Stimulated activated CD4-positive, alpha-beta T cell treated with anti-CD3 and anti-CD28 coated beads, Interleukin-2, amount 100 ng/mL, for 48 hours (primary cell): ENCODE data around the gene TMEM120B.
A peak's percentile ranks its signal among the peaks of the same experiment; 100 is the strongest.

Source experiments
- DNase-seq, 2 donors: peaks; one replicate each; pipeline ENCODE4 v3.0.0-alpha.2; 2020

TMEM120B gene

DNA sequence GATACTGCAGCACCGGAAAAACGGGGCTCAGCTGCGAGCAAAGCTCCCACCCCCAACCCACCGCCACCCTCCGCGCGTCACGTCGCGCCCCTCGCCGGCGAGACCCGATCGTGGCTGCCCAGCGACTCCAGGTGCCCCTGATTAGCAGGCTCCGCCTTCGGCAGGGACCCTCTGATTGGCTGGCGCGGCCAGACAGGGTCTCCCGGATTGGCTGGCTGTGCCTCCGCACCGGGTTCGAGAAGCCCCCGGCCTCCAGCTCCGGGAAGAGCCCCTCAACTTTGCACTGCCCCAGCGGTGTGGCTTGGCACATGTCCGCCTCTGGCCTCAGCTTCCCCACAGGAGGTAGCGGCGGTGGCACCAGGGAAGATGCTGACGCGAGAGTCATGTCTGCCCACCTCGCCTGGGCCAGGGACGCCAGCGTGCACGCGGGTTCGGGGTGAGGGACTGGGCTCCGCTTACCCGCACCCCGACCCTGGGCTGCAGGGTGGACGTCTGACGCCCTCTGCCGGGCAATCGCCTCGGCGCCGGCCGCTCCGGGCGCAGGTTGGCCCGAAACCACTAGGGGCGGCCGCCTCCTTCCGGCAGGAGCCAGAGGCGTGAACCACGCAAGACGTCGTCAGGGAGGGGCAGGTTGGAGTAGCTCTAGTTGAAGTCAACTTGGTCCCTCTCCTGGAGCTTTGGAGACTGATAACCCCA lies 81.4 kb downstream of the TMEM120B start:
- DNase-seq, result peak; percentile 95

DNA sequence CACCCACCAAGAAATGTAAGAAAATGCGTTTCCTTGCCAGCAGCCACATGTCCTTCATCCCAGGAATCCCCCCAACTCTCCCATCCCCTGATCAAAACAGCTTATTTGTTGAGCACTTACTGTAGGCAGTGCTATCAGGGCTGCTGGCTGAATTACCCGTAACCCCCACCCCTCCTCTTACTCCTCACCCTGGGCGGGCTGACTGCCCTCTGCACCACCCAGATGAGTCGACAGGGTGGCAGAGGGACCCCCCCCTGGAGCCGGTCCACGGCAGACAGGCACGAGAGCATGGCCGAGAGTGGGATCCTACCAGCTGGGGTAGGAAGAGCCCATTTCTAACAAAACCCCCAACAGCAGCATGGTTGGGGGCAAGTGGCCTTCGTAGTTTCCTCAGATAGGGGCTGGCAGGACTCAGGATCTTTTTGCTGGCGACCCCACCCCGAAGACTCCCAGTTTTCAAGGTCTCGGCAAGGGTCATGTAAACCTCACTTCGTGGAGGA lies 82.0 kb downstream of the TMEM120B start:
- peak in 1 of 2 donors; percentile 36 for DNase-seq

DNA sequence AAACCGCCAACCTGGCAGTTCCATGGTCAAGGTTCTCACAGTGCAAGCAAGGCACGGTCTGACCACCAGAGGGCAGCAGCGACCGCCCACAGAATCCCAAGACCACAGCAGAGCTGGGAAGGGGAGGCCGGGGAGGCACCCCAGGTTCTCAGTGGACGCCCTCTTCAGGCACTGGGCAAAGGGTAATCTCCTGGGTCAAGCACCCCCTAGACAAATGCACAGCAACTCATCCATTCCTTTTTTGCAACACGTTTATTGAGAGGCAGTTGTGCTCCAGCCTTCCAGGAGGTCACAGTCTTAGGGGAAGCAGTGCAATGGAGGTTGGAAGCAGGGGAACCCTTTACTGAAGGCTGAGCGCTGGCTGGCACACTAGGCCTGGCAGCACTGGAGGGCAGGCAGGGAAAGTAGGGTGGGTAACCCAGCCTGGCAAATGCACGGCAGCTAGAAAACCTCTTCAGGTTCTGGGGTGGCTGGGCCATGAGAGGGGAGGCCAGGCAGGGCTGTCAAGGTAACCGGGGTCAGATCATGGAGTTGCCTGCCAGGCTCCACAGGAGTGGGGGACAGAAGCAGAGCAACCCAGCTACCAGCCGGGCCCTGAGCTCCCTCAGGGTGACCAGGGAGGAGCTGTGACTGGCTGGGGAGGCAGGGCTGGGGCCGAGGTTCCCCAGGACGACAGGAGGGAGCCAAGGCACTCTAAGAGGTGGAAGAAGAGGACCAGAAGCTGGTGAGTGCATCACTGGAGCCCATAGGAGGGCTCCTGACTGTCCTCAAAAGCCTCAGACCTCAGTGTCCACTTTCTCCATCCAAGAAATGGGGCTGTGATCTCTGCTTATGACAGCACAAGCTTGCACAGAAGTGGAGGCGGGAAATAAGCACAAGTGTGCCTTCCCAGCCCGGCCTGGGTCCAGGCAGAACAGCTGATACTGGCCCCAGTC lies 82.7 kb downstream of the TMEM120B start:
- peak; percentile 84 to 85 for DNase-seq

DNA sequence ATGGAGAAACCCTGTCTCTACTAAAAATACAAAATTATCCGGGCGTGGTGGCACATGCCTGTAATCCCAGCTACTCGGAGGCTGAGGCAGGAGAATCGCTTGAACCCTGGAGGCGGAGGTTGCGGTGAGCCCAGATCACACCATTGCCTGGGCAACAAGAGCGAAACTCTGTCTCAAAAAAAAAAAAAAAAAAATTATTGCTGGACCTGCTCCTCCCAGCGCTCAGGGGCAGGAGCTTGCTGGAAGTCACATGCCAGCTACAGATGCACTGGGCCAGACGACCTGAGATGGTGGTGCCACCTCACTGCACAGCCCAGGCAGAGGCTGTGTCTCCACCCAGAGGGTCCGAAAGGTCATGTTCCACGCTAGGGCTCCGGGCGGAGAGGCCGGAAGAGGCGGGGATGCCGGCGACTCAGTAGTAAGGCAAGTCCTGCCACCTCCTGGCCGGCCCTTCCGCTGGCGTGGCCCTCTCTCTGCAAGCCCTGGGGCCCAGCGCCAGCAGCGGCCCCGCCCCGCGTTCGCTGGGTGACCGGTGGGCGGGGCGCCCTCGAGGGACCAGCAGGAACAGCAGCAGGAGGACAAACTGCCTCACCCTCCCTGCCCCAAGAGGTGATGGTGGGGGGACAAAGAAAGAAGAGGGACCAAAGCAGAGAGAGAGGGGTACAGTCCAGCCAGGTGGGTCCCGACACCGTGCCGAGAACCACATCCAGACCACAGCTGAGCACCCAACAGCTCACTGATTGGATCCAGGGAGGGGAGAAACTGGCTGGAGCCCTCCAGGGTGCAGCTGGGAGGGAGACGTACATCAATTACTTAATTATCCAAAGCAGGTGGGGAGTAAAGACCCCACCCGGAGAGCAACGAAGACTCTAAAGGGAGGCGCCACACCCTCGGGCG lies 84.6 kb downstream of the TMEM120B start:
- DNase-seq, result no peak

DNA sequence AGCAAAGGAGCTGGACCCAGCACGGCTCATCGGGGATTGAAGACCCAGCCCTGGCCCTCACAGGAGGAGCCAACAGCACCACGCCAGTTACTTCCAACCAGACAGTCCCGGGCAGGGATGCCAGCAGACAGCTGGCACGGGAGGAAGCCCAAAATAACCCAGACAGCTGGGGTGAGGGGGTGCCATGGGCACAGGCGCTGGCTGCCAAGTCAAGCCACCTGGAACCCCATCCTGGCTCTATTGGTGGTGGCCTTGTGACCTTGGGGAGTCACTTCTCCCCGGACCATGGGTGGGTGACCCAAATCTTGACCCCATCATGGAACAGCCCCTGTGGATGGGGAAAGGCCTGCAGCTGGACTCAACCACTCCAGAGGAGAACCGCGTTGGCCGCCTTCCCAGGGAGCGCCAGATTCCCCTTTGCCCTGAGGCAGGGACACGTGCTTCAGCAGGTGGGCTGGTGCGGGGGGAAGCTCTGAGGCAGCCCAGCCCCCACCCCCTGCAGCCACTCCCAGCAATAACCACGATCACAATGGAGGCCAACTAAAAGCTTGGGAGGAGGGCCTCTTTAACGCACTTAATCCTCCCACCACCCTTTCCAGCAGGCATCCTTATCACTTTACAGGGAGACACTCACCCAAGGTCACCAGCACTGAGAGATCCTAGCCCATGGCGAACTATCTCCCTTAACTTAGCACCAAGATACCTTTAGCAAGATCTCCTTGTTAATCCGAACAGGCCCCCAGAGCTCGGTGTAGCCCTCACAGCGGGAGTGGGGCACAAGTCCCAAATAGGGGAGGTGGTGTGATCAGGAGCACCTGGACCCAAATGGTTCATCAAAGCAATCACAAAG lies 85.6 kb downstream of the TMEM120B start:
- no peak for DNase-seq

DNA sequence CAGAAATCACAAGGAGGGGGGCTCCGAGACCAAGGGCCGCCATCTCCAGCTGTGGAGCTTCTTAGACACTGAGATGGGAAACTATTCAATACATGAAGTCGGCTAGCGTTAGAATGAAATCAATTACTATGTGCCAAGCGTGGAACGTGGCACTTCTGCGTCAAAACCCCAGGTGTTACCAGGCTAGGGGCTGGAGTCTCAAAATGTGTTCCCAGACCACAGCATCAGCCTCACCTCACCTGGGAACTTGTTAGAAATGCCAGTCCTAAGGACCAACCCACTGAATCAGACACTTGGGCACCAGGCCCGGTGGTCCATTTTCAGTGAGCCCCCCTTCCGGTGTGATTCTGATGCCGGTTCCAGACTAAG lies 86.2 kb downstream of the TMEM120B start:
- DNase-seq, result no peak

DNA sequence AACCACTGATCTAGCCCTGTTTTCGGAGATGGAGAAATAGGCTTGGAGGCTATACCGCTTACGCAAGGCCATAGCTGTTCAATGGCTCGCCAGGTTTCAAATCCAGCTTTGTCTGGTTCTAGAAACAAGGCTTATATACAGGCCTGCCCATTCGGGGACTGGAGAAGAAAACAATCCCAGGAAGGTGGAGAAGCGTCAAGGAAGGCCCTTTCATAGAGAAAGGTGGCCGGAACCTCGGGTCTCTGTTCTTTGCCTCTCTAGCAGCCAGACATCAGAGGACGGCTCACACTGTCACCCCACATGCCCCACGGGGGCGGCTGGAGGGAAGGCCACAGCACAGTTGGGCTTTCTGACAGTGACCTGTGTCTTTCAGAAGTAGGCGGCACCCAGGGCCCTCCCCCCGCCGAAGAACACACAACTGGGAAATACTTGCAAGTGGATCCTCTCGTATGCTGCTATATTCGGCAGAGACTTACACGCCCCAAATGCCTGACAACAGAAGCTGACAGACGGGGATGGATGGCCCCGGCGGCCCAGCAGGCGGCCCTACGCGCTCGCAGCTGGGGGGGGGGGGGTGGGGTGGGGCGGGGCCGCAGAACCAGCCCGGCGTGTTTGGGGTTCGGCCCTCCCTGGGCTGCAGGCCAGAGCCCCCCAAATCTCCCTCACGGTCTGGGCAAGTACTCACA lies 86.7 kb downstream of the TMEM120B start:
- peak in 1 of 2 donors; percentile 34 for DNase-seq

DNA sequence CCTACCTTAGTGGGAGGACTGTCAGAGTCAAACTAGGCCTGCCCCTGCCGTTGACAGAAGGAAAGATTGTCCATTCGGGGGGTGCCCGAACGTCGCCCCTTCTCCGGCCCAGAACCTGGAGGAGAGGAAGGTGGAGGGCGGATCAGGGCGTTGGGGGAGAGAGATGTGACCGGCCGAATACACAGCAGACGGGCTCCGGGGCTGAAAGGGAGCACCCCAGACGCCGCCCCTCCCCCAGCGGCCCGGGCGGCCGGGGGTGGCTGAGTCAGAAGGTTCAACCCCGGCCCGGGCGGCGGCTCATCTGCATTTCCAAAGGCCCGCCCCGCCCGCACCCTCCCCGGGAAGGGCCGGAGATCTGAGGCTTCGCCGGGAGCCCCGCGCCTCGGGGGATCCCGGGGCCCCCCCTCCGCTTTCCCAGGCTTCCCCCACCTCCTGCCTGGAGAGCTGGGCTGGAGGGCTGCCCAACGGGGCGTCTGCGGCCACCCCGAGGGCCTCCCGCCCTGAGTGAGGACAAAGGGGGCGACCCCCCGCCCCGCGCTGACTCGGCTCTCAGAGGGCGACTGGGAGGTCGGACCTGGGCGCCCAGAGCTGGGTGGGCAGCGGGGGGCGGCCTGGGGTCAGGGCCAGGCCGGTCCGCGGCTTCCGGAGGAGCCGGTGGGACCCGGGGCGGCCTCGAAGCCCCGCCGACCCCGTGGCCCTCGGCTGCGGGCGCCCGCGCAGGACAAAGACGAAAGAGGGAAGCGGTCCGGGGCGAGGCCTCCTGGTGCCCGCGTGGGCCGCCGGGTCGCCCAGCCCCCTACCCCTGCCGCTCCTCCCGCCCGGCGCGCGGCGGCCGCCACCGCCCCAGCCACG lies 87.5 kb downstream of the TMEM120B start:
- DNase-seq, result peak in 1 of 2 donors; percentile 82

DNA sequence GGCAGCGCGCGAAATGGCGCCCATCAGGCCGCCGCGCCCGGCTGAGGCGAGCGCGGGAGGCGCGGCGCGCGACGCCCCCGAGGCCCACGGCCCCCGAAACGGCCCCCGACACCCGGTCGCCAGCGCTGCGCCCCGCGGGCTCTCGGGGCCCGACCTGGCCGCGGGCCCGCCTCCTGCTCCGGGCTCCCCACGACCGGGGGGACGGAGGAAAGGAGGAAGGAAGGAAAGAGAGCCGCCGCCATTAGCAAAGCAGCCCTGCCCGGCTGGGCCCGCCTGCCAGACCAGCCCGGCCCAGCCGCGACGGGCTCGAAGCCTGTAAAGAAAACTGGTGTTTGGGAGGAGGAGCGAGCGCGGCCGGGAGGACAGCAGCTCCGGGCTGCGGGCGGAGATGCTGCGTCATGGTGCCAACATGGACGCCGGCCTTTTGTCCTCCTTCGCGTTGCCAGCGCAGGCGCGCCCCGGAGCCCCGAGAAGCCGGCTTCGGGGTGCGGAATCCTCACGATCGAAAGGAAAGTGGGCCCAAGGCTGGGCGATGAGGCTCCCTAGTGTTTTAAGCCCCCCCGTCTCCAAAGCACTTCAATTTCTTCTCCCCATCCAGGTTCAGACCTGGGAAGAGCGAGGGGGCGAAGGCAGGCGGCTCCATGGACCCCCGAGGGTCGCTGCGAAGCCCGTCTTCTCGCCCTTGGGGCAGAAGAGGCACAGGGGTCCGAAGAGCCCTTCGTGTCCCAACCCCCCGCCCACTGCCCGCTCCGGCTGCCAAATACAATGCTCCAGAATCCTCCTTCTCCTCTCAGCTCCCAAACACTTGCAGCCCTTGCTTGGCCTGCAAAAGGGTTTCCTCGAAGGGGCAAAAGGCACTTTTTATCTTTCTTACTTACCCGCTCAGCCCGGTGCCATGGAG lies 88.4 kb downstream of the TMEM120B start:
- DNase-seq, result peak in 1 of 2 donors; percentile 64

DNA sequence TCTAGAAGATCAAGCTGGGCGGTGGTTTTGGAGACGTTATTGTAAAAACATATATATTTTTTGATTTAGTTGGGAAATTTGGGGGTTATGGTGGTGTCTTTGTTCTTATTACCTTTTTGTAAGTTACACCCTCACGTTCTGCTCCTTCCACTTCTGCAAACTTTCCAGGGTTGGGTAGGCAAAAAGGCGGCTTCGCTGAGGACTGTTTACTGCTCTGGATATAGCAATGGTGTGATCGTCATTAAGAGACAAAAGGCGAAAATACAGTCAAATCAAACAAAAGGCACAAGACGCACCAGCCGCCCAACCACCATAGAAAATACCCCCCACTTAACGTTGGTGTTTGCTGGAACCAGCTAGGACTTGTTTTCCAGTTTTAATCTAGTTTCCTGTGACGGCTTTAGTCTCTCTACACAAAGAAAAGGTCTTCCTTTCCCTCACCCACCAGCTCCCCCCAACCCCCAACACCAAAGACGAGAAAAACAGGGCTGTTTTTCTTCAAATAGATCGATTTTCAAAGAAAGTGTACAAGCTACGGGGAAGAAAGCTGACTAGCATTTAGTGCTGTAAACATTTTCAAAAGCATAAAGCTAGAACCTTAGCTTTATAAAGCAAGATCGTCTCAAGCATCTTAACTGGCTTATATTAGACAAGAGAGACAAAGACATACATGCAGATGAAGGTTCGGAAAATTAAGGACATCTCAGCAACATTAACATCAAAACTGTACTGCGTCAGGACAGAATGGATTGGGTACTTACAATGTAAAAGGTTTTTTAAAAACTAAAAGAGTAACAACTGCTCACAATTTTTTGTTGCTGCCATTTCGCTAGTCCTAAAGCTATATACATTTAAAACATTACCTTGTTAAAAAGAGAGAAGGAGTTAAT lies 89.3 kb downstream of the TMEM120B start:
- DNase-seq, result no peak

DNA sequence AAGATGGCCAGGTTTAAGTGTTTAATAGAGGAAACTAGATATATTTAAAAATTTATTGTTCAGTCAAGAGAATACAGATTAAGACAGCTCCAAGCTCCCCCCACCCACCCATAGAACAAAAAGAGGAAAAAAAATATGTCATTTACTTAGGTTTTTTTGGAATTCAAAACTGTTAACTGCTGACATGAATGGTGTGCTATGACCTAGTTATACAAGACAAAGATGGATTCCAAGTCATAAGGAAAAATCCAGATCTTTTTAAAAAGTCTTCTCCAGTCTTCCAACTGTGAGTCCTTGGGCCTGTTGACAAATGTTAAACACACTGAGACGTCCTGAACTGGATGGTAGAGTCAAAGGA lies 89.9 kb downstream of the TMEM120B start:
- no peak for DNase-seq

DNA sequence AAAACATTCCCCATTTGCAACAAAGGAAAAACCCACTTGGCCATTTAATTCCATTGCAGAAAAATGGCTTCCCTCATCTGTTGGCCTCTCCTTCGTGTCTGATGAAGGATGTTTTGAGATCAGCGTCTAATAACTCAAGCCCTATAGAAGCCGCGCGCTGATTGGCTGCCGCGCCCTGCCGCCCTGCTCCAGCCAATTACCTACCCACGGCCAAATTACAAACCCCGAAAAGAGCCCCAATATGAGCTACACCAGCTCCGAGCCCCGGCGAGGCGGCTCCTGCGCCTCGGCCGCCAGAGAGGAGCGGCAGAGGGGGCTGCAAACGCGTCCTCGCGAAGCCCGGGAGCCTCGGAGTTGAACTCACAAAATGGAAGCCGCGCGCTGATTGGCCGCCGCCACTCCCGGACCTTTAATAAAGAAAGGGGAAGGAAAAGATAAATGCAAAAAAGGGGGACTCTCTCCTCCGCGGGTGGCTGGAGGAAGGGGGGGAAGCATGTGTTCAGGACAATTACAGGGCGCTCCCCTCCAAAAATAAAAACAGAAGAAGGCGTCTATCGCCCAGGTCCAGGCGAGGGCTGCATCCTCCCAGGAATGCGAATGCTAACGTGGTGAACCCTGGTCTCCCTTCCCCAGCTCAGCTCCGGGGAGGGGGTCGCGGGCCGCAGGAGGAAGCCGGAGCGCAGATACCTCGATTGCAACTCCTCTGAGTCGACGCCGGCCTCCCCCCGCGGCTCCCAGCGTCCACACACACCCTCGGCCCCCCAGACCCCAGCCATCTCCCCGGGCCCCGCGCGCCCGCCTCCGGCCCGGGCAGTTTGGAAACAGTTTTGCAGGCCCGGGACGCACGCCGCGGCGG lies 90.5 kb downstream of the TMEM120B start:
- peak; percentile 80 to 81 for DNase-seq

DNA sequence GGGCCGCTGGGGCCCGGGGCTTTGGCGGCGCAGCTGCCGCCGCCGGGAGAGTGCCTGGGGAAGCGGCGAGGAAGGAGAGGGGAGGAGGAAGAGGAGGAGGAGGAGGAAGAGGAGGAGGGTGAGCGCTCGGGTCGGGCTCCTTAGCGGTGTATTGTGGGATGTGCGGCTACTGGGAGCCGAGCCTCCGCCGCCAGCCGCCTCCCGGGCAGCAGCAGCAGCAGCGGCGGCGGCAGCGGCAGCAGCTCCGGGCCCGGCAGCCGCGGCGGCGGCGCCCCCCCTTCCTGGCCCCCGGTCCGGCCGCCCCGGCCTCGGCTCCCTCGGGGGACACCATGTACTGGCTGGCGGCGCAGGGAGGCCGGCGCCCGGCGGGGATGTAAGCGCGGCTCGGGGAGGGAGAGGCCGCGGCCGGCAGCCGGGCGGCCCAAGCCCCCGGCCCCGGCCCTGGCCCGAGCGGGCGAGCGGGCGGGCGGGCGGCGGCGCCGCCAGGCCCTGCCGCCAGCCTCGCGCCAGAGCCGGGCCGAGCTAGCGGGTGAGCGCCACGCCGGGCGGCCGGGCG lies 91.4 kb downstream of the TMEM120B start, which contains the start of gene SETD1B:
Gene SETD1B, plus strand, starts transcription at position 149 of the 556 bp plus-strand sequence. CDS start 729 bp downstream, outside the sequence.
- DNase-seq, result peak in 1 of 2 donors; percentile 44

DNA sequence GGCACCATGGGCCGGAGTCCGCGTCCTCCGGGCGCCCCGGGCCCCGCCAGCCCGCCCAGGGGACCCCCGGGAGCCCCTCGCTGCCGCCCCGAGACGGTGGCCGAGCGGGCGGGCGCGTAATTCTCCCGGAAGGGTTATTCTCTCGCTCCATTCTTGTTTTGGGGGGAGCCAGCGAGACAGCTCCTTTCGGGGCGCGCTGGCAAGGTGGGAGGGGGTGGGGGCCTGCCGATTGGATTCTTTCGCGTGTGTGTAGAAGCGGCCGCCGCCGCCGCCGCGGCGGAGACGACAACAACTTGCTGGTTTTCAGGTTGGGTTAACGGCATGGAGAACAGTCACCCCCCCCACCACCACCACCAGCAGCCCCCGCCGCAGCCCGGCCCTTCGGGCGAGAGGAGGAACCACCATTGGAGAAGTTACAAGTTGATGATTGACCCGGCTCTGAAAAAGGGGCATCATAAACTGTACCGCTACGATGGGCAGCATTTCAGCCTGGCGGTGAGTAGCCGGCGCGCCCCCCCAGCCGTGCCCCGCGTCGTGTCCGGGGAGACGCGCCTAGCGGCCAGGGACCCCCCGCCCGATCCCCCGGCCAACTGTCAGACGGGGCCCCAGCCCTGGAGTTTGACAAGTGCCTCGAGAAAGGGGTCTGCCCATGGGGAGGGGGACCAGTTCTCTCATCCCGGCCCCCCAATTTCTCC lies 92.0 kb downstream of the TMEM120B start:
- DNase-seq, result peak in 1 of 2 donors; percentile 43

DNA sequence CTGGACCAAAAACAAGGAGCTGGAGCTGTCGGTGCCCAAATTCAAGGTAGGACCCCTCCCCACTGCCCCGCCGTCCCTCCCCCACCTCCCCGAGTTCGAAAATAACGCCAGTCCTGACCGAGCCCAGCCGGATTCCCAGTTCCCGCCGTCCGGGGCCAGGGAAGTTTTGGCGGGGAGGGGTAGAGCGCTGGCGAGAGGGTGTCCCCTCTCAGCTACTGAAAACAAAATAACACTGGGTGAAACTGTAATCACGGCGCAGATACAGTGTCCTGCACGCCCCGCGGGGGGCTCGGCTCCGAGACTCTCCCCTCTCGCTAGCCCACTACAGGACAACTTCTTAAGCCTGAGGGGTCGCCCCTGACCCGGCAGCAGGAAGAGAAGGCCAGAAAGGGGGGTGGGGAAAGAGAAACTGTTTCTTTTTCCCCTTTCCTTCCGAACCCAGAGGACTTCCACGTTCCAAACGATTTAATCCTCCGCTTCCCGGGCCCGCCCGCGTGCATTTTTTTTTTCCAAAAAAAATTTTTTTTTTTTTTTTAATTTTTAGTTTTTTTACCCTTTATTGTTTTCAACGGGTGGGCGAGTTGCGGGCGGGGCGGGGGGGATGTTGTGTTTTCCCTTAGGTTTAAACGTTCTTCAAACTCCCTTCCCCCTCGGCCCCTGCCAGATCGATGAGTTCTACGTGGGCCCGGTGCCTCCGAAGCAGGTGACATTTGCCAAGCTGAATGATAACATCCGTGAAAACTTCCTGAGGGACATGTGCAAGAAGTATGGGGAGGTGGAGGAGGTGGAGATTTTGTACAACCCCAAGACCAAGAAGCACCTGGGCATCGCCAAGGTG lies 92.8 kb downstream of the TMEM120B start:
- no peak for DNase-seq
